Measurements from ENCODE around the gene WDR82.

Gene WDR82, protein sequence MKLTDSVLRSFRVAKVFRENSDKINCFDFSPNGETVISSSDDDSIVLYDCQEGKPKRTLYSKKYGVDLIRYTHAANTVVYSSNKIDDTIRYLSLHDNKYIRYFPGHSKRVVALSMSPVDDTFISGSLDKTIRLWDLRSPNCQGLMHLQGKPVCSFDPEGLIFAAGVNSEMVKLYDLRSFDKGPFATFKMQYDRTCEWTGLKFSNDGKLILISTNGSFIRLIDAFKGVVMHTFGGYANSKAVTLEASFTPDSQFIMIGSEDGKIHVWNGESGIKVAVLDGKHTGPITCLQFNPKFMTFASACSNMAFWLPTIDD

DNA sequence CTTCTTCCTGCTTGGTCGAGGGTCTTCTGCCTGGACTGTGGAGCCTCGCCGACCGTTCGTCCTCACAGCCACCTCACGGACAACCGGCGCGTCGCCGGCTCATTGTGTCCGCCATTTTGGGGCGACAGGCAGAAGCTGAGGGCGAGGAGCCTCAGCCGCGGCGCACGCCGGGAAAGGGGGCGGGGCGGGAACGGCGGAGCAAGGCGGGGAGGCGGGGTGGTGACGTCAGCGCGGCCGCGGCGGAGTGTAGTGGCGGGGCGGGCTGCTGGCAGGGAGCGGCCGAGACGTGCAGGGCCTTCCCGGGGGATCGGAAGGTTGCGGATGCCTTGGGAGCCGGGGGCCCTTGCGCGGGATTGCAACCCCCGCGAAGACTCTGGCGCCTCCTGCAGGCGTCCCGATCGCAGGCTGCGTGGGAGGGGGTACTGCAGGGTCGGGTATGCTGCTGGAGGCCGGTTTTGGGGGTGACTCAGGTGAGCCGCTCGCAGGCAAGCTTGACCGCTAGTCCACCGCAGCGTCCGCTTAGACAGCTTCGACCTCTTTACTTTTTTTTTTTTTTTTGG is at the start of gene WDR82:
TSS of gene WDR82 (minus strand) at position 140 of the 560 bp plus-strand sequence. CDS start 288 bp downstream, outside the sequence.
- peak; percentile 97 for DNase-seq (ENCODE audit: low read depth in 2 of 2, low spot score in 1 of 2)

GRCh38 chr3:52327486-52328290 is 49.2 kb upstream of the WDR82 start:
- no peak for DNase-seq (ENCODE audit: low read depth in 2 of 2, low spot score in 1 of 2)

- DNase-seq (ENCODE audit: low read depth in 2 of 2, low spot score in 1 of 2): no peak
Observed at GRCh38 chr3:52326976-52327375, 48.5 kb upstream of the WDR82 start.

DNA sequence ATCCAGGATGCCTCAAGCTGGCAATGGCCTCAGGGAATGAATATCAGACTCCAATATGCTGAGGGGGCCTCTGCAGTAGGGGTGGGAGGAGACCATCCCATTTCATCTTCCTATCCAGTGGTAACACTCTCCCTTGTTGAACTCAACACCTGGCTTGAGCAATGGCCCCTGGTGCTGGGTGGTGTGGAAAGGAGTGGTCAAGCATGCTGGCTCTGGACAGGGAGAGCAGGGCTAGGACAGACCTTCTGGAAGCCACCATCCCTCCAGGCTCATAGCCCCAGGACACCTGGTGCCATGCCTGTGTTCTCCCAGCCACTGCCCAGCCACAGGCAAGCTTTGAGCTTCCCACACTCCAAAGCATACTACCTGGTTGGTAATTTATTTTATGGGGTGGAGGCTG is 47.2 kb upstream of the WDR82 start:
- no peak for DNase-seq (ENCODE audit: low read depth in 2 of 2, low spot score in 1 of 2)

GRCh38 chr3:52324676-52325075 is 46.2 kb upstream of the WDR82 start:
- DNase-seq (ENCODE audit: low read depth in 2 of 2, low spot score in 1 of 2): no peak

DNA sequence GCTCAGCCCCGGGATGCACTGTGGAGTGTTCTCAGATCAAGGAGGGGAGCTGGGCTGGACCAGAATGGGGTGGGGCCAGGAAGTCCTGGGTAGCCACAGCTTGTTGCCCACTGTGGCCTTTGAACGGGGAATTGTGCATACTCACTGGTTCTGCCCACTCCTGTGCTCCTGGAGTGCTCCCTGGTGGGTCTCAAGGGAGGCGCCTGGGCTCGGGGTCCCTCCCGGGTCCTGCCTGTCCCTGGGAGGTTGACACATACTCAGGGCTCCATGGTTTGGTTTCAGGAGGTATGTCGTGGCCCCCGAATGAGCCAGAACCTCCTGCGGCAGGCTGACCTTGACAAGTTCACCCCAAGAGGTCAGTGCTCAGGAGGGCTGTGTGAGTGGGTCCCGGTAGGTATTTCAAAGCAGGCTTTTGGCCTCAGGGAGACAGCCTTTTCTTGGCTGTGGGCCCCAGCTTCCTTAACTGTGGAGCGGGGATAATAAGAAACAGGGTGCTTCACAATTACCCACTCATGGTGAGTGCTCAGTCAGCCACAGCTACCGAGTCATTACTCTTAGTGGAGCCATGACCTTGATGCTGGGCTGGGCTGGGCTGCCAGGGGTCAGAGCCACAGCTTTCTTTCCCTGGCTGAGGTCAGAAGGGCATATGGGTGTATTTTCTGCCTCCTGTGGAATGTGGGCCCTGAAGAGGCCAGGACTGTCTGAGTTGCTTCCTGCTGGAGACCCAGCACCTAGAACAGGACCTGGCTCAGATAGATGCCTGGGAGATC is 45.3 kb upstream of the WDR82 start:
- no peak for DNase-seq (ENCODE audit: low read depth in 2 of 2, low spot score in 1 of 2)

DNA sequence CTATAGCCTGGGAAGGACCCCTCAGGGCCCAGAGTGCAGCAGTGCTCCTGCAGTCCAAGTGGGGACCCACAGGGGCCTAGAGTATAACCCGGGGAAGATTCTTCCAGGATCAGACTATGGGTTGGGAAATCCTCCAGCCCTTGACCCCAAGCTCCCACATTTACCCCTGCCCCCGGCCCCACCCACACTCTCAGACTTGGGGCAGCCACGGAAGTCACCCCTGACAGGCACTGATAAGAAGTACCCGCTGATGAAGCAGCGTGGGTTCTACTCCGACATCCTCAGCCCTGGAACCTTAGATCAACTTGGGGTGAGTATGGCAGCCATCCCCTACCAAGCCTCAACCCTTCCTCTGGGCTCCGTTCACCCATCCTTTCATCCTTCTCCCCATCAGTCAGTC is 44.0 kb upstream of the WDR82 start:
- DNase-seq (ENCODE audit: low read depth in 2 of 2, low spot score in 1 of 2): no peak

- no peak for DNase-seq (ENCODE audit: low read depth in 2 of 2, low spot score in 1 of 2)
Observed at GRCh38 chr3:52321481-52321880, 43.0 kb upstream of the WDR82 start.

DNA sequence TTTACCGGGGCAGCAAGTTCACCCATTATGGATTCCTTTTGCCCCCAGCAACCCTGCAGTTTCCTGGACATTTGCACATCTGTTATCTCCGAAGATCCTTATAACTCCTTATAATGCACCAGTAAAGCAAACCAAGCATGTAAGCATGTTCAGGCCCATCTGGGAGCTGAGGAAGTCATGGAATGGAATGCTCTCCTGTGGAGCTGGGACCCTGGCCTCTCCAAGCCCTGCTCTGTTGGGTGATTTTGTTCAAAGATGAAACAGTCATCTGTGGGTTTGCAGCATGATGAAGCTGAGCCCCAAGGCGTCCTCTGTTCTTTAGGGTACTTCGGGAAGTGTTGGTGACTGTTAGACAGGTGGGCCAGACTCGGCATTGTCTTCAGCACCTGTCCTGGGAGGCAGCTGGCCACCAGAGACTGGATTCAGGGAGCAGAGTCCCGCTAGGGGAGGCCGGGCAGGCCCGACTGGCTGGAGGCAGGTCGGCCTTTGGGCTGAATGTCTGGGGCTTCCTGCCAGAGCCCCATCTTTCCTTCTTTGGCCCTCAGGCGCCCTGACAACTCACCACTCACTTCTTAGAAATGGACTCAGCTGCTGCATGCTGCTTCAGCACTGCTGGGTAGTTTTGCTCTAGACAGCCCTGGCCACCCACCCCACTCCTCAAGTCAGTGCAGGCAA is 41.6 kb upstream of the WDR82 start:
- no peak for DNase-seq (ENCODE audit: low read depth in 2 of 2, low spot score in 1 of 2)

DNA sequence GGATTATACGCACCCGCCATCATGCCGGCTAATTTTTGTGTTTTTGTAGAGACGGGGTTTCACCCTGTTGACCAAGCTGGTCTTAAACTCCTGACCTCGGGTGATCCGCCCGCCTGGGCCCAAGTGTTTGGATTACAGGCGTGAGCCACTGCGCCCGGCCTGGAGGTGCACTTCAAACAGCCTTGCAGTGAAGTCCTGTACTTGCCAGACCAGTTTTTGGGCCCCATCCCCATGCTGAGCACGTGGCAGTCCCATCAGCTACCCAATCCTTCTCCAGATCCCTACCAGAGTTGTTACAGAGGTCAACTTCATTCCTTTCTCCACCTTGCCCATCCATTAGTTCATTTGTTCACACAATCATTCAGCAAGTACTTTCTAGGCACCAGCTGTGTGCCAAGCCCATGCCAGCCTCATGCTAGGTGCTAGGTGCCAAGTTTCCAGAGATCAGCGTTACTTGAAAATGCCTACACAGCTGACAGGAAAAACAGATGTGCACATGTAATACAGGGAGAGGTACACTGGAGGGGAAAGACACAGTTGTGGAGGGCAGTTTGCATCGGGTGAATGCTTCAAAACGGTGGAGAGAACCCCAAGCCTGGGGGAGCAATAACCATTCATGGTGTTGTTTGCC is 39.9 kb upstream of the WDR82 start:
- DNase-seq (ENCODE audit: low read depth in 2 of 2, low spot score in 1 of 2): no peak

DNA sequence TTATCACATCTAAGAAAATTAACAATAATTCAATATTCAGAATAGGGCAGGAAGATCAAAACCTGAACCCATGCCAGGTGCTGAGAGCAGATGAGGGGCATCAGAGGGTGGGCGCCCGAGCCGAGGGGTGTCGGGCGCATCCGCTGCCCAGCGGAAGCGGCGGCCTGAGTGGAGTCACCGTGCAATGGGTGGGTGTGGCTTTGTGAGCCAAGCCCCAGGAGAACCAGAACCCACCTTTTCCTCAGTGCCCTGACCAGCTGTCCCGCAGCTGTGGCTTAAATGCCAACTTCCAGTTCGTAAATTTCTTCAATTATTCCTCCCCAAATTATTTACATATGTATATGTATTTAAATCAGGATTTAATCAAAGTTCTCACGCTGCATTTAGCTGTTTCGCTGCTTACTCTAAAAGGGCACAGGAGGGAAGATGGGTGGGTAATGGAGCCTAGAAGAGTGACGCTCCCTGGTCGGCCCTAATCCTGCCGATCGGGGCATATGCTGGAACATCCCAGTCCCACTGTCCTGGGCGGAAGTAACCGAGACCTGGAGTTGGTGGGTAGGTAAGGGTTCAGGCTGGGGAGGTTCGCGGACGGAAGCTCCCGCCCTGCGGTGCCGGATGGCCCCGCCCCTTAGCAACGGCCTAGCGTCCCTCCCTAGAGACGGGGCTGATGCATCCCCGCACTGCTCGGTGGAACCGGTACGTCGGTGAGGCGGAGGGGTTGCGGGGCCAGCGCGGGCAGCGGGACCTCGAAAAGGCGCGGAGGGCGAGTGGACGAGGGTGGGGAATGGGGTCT is 39.0 kb upstream of the WDR82 start:
- peak; percentile 18 to 49 for DNase-seq (ENCODE audit: low read depth in 2 of 2, low spot score in 1 of 2)

DNA sequence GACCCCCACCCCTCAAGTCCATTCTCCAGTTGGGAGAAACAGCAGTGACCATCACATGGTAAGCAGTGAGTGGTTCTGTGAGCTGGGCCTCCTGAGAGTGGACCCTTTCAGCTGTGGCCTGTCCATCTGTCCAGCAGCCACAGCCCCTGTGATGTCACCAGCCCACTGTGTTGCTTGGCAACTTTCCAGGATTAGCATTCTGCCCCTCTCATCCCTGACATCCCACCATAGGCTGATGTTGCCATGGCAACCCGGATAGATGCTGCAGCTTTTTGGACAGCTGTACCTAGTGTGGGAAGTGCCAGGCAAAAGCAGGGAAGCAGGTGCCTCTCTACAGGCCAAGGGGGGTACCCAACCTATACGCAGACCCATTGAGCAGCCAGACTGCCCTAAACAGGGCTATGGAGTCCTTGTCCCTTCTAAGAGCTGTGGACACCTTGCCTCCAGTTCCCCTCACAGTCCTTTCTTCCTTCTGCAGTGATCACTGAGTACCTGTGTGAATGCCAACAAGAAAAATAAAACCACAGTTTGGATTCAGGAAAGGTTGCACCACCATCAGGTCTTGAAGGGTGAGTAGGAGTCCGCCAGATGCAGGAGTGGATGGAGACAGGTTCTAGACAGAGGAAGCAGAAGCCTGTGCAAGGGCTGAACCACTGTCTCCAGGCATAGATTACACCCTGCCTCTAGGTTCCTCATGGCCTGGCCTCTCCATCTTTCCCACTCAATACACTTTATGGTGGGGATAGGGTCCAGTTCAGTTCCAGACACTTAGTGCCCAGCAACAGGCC is 37.7 kb upstream of the WDR82 start, which contains the start of gene DNAH1:
TSS of gene DNAH1 (plus strand) at position 343 of the 788 bp plus-strand sequence. CDS start 6,124 bp downstream, outside the sequence.
- DNase-seq (ENCODE audit: low read depth in 2 of 2, low spot score in 1 of 2): no peak

DNA sequence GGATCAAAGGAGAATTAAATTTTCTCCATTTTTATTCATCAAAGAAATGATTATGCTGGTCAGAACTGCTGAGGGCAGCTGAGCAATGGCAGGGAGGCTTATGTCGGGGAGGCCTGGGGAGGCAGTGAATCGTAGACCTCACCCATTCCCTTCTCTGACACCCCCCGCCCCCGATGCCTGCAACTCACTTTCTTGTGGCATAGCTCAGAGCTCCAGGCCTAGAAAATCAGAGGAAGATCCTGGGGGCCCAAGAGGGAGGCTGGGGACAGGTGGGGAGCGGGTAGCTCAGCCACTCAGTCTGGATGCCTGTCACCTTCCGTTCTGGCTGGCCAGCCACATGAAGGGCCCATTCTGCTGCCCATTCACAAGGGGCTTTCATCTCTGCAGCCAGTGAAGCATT is 36.6 kb upstream of the WDR82 start:
- DNase-seq (ENCODE audit: low read depth in 2 of 2, low spot score in 1 of 2): no peak

GRCh38 chr3:52314489-52314888 is 36.0 kb upstream of the WDR82 start:
- no peak for DNase-seq (ENCODE audit: low read depth in 2 of 2, low spot score in 1 of 2)

DNA sequence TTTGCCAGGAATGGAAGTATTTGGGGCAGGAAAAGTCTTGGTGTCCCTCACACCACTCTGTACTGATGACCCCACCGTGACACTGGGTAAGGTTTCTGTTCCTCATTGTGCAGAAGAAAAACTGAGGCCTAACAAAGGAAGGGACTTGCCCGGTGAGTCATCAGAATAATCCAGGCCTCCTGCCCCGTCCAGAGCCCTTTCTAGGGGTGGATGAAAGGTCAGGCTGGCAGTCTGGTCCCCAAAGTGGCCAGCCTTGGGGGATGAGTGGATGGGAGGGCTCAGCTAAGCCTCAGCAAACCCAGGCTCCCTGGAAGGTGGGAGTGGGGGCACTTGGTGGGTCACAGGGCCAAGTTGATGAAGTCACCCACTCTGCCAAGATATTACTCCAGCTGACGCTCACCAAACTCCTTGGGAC is 35.3 kb upstream of the WDR82 start:
- DNase-seq (ENCODE audit: low read depth in 2 of 2, low spot score in 1 of 2): no peak

DNA sequence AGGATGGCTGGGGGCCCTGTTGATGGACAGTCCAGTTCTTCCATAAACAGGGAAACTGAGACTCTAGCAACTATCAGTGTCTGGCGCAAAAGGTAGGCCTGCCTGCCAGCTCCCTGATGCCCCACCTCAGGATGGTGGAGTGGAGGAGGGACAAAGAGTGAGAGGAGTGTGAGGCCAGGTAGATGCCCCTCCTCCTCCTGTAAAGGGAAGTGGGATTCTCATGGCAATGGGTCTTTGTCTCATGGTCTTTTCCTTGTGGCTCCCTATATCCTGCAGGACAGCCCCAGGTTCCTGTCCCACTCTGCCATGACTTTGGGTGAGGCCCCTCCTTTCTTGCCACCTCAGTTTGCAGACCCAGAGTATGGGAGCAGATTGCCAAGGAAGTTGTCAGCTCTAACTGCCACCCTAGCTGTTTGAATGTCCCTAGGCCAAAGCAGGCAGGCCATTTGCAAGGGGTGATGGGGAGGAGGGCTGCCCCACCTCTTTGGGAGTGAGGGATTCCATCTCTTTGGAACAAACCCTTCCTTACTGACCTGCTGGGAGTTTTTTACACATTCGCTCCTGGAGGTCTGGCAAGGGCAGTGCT is 34.8 kb upstream of the WDR82 start:
- DNase-seq (ENCODE audit: low read depth in 2 of 2, low spot score in 1 of 2): no peak

- DNase-seq (ENCODE audit: low read depth in 2 of 2, low spot score in 1 of 2): no peak
Observed at GRCh38 chr3:52311576-52312119, 33.2 kb upstream of the WDR82 start.

All from stimulated activated CD8-positive, alpha-beta memory T cell treated with anti-CD3 and anti-CD28 coated beads, Interleukin-4, amount 100 ng/mL, for 1 hour (primary cell).